GM12864 (cell line): Measurements from ENCODE around the gene CDC26.
A peak's percentile ranks its signal among the peaks of the same experiment; 100 is the strongest.

ENCODE experiments used
- DNase-seq: peaks from one replicate; pipeline ENCODE4 v3.0.0-alpha.2; 2011; ENCODE audit warnings: low read depth
- H3K4me3 ChIP-seq: 2 replicates; pipeline ENCODE4 v1.5.1; 2011; ENCODE audit warnings: mild to moderate bottlenecking, low read depth, low read length, control low read depth
- CTCF ChIP-seq: IDR thresholded peaks from 2 replicates; pipeline ENCODE4 v1.5.1; 2011; ENCODE audit warnings: low read depth, mild to moderate bottlenecking, moderate library complexity, low read length, control low read depth, inconsistent platforms; ENCODE audit errors: missing control alignments

The CDC26 gene

GRCh38 chr9:113315231-113315630, 39.9 kb upstream of the CDC26 start:
- TF ChIP-seq CTCF, result no peak
- DNase-seq, result no peak
- no peak overlapping the region for H3K4me3 ChIP-seq

- H3K4me3 ChIP-seq, result no peak overlapping the region
- no peak for DNase-seq
- TF ChIP-seq CTCF, result no peak
These were observed 37.9 kb upstream of the CDC26 start for GRCh38 chr9:113313261-113313660.

- H3K4me3 ChIP-seq, result no peak overlapping the region
- TF ChIP-seq CTCF, result no peak
- DNase-seq, result no peak
These were observed 36.6 kb upstream of the CDC26 start for GRCh38 chr9:113311961-113312360.

- H3K4me3 ChIP-seq, result no peak overlapping the region
- TF ChIP-seq CTCF, result no peak
- no peak for DNase-seq
These were observed 35.2 kb upstream of the CDC26 start for GRCh38 chr9:113310538-113310937.

GRCh38 chr9:113309204-113309813, 33.9 kb upstream of the CDC26 start:
- DNase-seq, result peak; percentile 12
- TF ChIP-seq CTCF, result peak; percentile 53
- no peak overlapping the region for H3K4me3 ChIP-seq

GRCh38 chr9:113307396-113307975, 32.1 kb upstream of the CDC26 start:
- TF ChIP-seq CTCF, result no peak
- DNase-seq, result no peak
- no peak overlapping the region for H3K4me3 ChIP-seq

- DNase-seq, result no peak
These were observed 31.2 kb upstream of the CDC26 start for GRCh38 chr9:113306566-113306965.

More at GRCh38 chr9:113306566-113306965, 31.2 kb upstream of the CDC26 start:
- no peak overlapping the region for H3K4me3 ChIP-seq
- TF ChIP-seq CTCF, result no peak
